DMS79 treated with DMSO at 0.1 percent for 48 hours (cell line): ENCODE data around the gene ZNF177.
A peak's percentile ranks its signal among the peaks of the same experiment; 100 is the strongest.
"Not testable (repeated sequence)": the region's sequence is repeated elsewhere in the genome, so short reads cannot be mapped to it uniquely, and the experiment has no call there.

Experiments
- DNase-seq: peaks from one replicate; lab custom pipeline; 2025; lab: John Stamatoyannopoulos, UW

The ZNF177 gene

DNA sequence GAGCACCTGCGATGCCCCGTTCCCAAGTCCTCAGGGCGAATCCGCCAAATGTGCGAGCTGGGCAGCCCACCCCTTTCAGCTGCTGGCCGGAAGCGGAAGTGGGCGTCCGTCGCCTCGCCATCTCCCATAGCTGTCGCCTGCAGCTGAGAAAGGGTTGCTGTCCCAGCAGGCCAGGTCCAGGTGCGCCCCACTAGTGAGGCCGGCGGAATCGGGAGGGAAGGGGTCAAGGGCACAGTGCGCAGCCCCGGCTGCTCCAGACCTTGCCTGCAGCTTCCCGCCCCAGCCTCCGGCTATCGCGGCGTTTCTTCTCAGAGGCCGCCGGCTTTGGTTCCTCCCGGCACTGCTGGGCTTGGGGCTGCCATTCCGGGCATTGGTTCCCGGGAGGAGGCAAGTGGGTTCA is at the start of gene ZNF177:
Gene ZNF177, plus strand, starts transcription at position 109 of the 400 bp plus-strand sequence. CDS start 15,299 bp downstream, outside the sequence.
- DNase-seq, result no peak

DNA sequence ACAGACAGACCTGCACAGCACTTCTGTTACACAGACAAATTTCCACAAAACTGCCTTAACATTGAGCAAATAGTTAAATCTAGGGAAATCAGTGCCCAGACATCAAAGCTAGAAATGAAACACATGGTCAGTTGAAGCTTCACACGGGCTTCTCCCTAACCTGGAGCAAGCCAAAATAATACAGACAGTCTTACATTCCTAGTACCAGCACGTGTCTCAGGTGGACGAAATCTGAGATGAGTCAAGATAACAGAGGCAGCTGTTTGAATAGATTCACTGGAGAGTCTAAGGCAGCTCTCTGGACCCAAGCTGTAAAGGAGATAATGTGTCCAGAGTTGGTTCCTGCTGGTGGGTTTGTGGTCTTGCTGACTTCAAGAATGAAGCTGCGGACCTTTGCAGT is 49.1 kb upstream of the ZNF177 start:
- no peak for DNase-seq

DNA sequence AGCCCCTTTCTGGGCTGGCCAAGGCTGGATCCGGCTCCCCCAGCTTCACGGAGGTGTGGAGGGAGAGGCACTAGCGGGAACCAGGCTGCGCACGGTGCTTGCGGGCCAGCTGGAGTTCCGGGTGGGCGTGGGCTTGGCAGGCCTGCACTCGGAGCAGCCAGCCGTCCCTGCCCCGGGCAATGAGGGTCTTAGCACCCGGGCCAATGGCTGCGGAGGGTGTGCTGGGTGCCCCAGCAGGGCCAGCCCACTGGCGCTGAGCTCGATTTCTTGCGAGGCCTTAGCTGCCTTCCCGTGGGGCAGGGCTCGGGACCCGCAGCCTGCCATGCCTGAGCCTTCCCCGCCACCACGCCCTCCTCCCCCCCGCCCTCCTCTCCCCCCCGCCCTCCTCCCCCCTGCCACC is 41.5 kb upstream of the ZNF177 start:
- DNase-seq, result no peak

DNA sequence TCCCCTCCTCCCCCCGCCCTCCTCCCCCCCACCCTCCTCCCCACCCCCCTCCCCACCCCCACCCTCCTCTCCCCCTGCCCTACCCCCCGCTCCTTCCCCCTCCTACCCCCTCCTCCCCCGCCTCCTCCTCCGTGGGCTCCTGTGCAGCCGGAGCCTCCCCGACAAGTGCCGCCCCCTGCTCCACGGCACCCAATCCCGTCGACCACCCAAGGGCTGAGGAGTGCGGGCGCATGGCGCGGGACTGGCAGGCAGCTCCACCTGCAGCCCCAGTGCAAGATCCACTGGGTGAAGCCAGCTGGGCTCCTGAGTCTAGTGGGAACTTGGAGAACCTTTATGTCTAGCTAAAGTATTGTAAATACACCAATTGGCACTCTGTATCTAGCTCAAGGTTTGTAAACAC is 41.1 kb upstream of the ZNF177 start:
- DNase-seq, result not testable (repeated sequence)

DNA sequence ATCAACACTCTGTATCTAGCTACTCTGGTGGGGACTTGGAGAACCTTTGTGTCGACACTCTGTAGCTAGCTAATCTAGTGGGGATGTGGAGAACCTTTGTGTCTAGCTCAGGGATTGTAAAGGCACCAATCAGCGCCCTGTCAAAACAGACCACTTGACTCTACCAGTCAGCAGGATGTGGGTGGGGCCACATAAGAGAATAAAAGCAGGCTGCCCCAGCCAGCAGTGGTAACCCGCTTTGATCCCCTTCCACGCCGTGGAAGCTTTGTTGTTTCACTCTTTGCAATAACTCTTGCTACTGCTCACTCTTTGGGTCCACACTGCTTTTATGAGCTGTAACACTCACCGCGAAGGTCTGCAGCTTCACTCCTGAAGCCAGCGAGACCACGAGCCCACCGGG is 40.6 kb upstream of the ZNF177 start:
- not testable (repeated sequence) for DNase-seq

DNA sequence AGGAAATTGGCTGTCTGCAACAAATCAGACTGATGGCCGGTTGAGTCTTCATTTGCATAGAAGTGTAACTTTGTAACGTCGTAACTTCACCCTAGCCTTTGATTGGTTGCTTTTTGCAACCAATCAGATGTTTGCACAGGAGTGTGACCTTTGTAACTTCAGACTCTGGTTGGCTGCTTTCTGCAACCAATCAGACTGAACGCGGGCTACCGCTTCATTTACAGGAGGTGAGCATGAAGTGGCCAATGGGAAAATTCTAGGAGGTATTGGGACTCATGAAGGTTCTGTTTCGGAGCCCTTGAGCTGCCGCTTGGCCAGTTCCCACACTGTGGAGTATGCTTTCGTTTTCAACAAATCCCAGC is 39.3 kb upstream of the ZNF177 start:
- peak; percentile 88 for DNase-seq

DNA sequence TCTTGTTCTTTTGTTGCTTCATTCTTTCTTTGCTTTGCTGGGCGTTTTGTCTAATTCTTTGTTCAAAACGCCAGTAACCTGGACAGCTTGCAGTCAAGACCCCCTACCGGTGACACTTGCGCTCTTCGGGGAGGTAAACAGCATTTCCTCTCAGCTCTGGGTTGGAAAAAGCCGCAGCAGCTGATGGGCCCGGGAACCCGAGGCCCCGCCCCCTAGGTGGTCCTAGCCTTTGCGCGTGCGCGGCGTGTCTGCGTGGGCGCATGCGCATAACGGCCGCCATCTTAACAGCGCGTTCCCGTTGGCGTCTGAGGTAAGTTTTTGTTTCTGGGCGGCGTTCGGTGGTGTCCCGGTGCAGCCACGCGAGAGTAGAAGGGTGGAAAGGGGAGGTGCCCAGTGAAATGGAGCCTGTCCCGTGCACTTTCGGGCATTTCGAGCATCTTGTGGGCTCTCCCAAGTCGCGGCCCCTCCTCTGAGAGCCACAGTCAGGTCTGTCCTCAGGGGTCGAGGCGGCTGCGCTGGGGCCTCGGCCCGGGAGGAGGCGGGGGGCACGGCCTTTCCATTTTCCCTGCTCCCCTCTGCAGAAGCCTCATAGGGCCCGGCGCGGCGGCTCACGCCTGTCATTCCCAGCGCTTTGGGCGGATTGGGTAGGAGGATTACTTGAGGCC is 38.8 kb upstream of the ZNF177 start, which contains the start of gene ZNF559:
Gene ZNF559, plus strand, starts transcription at position 261 of the 665 bp plus-strand sequence. CDS start 14,371 bp downstream, outside the sequence.
- DNase-seq, result peak; percentile 94

DNA sequence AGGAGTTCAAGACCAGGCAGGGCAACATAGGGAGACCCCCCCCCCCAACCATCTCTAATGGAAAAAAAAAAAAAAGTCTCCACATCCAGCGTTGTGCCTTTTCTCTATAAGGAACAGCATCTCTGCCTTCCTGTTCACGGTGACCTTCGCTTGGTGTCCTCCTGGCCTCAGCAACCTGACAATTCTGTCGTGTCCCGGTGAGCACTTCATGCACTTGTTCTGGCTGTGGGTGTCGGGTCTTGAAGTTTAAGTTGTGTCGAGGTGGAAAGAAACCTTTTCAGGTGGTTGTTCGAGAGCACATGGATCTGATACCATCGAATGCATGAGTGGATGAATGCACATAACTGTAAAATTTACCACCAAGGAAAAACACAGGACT is 38.2 kb upstream of the ZNF177 start:
- no peak for DNase-seq

DNA sequence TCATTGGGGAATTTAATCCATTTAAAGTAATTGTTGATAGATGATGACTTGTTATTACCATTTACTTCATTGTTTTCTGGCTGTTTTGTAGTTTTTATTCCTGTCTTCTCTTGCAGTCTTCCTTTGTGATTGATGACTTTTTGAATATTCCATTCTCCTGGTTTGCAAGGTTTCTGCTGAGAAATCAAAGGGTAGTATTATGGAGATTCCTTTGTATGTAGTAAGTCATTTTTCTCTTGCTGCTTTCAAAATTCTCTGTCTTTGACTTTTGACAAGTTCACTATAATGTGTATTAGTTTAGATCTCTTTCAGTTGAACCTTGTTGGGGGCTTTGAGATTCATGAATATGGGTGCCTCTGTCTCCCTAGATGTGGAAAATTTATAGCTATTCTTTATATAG is 32.8 kb upstream of the ZNF177 start:
- no peak for DNase-seq

DNA sequence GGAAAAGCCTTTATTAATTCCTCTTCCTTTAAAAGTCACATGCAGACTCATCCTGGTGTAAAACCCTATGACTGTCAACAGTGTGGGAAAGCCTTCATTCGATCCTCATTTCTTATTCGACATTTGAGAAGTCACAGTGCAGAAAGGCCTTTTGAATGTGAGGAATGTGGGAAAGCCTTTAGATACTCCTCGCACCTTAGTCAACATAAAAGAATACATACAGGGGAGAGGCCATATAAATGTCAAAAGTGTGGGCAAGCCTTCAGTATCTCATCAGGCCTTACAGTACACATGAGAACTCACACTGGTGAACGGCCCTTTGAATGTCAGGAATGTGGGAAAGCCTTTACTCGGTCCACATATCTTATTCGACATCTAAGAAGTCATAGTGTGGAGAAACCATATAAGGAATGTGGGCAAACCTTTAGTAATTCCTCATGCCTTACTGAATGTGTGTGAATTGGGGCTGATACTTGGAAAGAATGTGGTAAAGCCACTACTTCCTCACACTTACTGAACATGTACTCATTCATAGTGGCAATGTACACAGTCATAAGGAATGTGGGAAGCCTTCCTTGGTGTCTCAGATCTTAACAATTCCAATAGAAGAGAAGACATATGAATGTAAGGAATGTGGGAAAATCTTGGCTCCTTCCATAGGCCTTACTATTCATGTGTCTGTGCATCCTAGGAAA is 20.1 kb upstream of the ZNF177 start:
- DNase-seq, result no peak

DNA sequence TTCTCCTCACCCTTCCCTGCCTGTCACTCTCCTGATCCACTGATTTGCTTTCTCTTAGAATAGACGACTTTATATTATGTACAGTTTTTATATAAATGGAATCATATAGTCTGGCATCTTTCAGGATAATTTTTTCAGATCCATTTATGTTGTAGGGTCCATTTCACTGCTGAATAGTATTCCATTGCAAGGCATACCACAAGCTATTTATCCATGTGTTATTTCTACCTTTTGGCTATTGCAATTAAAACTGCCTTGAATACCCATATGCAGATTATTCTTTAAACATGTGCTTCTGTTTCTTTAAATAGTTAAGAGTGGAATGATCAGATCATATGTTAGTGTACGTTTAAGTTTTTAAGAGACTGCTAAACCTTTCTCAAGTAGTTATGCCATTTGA is 17.8 kb upstream of the ZNF177 start:
- DNase-seq, result no peak

DNA sequence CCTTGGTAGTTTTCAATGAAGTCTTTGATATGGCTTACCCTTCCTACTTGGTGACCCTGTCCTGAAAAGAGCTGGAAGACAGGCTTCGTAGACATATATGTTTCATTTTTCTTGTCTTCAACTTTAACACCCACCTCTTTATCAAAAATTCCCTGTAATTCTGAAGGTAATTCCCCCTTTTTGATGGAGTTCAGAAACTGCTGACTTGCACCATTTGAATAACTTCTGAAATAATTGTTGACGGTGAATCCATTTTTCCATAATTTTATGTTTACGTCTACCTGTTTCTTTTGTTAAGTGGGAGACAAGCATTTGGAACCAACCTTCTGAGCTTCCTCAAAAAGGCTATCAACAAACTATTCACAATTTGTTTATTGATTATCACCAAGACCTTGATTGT is 14.6 kb upstream of the ZNF177 start:
- no peak for DNase-seq

DNA sequence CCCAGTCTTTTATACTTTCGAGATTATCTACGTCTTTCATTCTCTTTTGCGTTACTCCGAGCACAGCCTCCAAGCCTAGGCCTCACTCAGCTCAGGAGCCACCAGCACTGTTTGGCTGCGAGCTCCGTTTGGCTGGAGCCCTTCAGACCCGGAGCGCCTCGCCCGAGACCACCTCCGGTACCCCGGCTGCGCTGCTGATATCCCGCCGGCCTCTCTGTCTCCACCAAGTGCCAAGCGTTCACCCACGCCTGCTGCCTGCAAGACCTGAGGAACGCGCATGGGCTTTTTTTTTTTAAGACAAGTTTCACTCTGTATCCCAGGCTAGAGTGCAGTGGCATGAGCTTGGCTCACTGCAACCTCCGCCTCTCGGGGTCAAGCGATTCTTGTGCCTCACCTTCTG is 14.1 kb upstream of the ZNF177 start:
- DNase-seq, result no peak

DNA sequence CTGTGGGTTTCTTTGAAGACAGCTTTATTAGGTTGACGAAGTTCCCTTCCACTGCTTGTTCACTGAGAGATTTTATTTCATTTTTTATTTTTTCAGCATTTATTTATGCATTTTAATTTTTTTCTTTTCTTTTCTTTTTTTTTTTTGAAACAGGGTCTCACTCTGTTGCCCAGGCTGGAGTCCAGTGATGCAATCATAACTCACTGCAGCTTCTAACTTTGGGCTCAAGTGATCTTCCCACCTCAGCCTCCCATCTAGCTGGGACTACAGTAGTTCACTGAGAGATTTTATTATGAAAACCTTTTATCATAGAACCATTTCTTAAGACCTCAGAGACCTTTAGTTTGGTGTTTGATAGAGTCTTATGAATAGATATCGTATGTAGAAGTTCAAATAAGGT is 10.3 kb upstream of the ZNF177 start:
- DNase-seq, result no peak

DNA sequence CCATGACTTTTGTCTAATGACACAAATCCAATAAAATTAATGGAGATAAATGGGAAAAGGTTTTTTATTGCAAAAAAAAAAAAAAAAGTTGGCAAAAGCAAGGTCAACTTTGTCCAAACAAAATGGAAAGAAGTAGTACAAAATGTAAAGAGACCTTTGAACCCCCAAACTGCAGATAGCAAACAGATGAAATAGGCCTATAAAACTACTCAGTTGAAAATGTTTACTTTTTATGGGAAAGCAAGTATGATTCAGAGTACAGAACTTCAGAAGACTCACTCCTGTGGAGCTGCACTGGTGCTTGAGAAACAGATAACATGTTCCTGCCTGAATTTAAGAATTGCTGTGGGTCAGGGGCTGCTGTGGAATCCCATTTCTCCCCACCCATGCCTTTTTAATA is 9.8 kb upstream of the ZNF177 start:
- DNase-seq, result no peak

DNA sequence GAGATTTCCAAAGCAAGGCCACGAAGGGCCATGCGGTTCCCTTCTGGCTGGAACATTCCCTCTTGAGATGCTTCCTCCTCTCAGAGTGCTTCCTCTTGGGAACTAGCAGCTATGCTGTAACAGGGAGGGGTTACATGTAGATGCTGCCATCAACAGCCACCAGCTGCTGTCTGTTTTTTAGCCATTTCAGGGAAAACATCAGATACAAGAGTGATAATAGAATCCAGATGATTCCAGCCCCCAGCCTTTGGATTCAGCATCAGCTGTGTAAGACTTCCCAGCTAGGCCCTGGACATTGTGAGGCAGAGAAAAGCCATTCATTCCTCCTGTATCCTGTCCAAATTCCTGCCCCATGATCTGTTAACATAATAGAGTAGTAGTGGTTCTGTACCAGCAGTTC is 8.2 kb upstream of the ZNF177 start:
- DNase-seq, result no peak

DNA sequence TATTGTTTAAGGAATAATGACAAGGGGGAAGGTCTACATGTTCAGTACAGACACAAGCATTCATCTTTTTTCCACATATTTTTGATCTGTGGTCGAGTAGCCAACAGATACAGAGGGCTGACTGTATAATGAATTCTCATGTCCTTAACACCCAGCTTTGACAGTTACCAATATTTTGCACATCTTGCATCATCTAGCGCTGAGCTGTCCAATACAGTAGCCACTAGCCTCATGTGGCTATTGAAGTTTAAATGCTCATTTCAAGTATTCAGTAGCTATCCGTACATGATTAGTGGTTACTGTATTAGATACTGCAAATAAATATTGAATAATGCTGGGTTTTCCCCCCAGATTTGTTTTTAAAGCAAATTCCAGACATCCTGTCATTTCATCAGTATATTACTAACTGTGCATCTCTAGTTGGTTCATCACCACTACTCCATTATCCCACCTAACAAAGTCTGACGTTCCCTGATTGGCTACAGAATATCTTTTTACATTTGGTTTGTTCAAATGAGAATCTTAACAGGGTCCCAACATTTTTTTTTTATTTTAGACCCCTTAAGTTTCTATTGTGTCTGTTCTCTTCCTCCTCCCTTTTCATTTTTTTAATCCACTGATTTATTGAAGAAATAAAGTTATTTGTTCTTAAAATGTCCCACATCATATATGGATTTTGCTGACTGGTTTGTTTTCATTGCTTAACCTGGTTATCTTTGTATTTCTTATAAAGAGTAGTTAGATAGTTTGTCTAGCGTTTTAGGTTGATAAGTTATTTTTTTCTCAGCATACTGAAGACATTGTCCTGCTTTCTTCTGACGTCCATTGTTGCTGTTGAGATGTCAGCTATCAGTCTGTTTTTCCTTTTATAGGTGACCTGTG is 8.2 kb downstream of the ZNF177 start:
- DNase-seq, result no peak

DNA sequence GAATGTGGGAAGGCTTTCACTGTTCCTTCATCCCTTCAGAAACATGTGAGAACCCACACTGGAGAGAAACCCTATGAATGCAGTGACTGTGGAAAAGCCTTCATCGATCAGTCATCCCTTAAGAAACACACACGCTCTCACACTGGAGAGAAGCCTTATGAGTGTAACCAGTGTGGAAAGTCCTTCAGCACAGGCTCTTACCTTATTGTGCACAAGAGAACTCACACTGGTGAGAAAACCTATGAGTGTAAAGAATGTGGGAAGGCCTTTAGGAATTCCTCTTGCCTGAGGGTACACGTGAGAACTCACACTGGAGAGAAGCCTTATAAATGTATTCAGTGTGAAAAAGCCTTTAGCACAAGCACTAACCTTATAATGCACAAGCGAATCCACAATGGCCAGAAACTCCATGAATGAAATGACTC is 18.6 kb downstream of the ZNF177 start:
- no peak for DNase-seq

DNA sequence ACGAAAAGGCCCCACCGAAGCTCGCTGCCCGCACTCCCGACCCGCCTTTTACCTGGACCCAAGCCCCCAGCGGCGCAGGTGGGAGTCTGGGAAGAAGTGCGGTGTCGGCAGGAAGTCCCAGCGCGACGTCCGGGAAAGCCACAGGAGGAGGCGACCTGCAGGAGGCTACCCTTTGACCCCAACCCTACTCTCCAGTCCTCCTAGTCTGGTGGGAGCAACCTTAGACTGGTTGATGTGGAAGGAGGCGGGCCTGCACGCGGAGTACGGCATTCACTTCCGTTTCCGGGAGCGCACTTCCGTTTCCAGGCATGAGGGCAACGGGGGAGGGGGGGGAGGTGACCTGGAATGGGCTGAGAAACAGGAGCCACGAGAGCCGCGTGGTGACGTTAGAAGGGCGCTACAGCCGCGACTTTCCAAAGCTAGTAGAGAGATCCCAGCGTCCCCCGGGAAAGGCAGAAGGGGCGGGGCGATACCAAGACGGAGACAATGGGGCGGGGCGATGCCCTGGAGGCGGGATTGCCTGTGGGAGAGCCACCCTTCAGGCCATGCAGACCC is 44.1 kb downstream of the ZNF177 start:
- DNase-seq, result no peak

DNA sequence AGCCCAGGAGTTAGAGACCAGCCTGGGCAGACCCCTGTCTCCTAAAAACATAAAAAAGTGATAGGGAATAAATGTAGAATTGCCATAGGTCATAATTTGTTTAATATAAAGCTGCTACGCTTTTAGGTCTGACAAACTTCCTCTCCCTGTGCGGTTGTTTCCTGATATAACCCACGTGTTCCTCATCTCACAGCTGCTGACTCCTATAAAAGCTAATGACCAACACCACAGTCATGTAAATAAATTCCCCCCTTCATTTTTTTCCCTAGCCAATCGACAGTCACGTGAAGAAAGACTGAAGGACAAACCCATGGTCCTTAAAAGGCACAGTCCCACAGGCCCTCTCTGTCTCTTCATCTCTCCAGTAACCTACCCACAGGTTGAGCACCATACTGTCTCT is 45.0 kb downstream of the ZNF177 start:
- no peak for DNase-seq

DNA sequence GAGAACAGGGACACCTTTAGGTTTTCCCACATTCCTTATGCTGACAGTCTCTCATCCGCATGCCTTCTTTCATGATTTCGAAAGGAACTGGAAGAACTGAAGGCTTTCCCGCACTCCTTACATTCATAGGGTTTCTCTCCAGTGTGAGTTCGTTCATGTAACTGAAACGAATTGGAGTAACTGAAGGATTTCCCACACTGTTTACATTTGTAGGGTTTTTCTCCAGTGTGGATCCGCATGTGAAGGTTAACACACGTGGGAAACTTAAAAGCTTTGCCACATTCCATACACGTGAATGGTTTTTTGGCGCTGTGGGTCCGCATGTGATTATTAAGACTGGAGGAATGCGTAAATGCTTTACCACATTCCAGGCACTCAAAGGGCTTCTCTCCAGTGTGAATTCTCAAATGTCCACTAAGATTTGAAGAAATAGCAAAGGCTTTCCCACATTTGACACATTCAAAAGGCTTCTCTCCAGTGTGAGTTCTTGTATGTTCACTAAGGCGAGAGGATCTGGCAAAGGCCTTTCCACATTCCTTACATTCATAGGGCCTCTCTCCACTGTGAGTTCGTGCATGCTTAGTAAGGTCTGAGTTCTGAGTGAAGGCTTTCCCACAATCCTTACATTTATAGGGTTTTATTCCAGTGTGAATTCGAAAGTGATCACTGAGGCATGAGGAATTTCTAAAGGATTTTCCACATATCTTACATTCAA is 50.6 kb downstream of the ZNF177 start:
- no peak for DNase-seq

DNA sequence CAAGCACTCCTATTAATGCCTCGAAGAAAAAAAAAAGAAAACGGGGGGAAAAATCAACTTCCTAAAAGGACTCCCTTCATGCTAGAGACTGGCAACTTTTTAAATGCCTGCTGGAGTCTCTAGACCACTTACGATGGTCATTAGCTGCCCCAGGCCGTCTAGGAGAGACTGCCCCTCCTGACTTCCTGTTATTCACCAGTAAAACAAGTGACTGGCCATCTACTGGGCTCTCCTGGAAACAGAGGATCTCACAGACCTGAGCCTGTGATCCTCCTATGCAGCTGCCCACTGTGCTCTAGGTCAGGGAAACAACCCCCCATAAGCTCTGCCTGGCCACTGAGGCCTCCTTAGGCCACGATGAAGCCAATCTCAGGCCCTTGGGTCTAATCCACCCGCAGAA is 65.1 kb downstream of the ZNF177 start:
- DNase-seq, result no peak
